Measurements from ENCODE around the gene SLC13A2.

GRCh38 chr17:28468781-28469180, 4.7 kb upstream of the SLC13A2 start:
- TF ChIP-seq CTCF (IDR thresholded peaks at IDR 0.05) (no peak), POLR2AphosphoS5 (IDR thresholded peaks at IDR 0.05) (no peak), POLR2A (IDR thresholded peaks at IDR 0.05) (no peak), EP300 (IDR thresholded peaks at IDR 0.05; ENCODE audit: low read depth) (no peak)
